Fibroblast of lung (primary cell): ENCODE data around the gene HMGCS2. TPM values are rescaled to one million over a fixed set of nuclear protein-coding genes. Genes with fewer than 3 reads are reported as not detected.
A peak's percentile ranks its signal among the peaks of the same experiment; 100 is the strongest.

Experiments used
- DNase-seq, 2 donors: peaks; one replicate each; pipeline versions ENCODE4 v3.0.0 to v3.0.0-alpha.2; 2010; ENCODE audit warnings: low read depth in 2 of 2
- H2AFZ ChIP-seq: 2 replicates; pipeline ENCODE4 v1.5.1; 2012; ENCODE audit warnings: low read length, control low read depth, inconsistent platforms
- H3K27ac ChIP-seq: 2 replicates; pipeline ENCODE4 v1.5.1; 2011; ENCODE audit warnings: low read length, control low read depth; ENCODE audit not compliant: insufficient read depth
- H3K27me3 ChIP-seq: 2 replicates; pipeline ENCODE4 v1.5.1; 2011; ENCODE audit warnings: mild to moderate bottlenecking, low read length; ENCODE audit not compliant: control insufficient read depth, insufficient read depth
- H3K36me3 ChIP-seq: 2 replicates; pipeline ENCODE4 v1.5.1; 2011; ENCODE audit warnings: low read length; ENCODE audit not compliant: control insufficient read depth, insufficient read depth
- H3K4me1 ChIP-seq: 2 replicates; pipeline ENCODE4 v1.5.1; 2011; ENCODE audit warnings: low read length; ENCODE audit not compliant: control insufficient read depth, insufficient read depth; ENCODE audit errors: extremely low read depth
- H3K4me2 ChIP-seq: 2 replicates; pipeline ENCODE4 v1.5.1; 2011; ENCODE audit warnings: low read length, control low read depth; ENCODE audit not compliant: insufficient read depth; ENCODE audit errors: extremely low read depth
- H3K4me3 ChIP-seq, 4 experiments: fragments of 200-600 bp in 1 of 4; sonication (generic) in 1 of 4; replicated peaks in 1 of 4; 2 replicates each; pipeline ENCODE4 v1.5.1; 2011 to 2016; ENCODE audit warnings: low read length in 4 of 4, low read depth in 3 of 4, mild to moderate bottlenecking in 3 of 4, control low read depth in 2 of 4, inconsistent platforms in 1 of 4, mixed read lengths in 1 of 4; ENCODE audit not compliant: insufficient read depth in 1 of 4; ENCODE audit errors: control extremely low read depth in 1 of 4
- H3K79me2 ChIP-seq: 2 replicates; pipeline ENCODE4 v1.5.1; 2012; ENCODE audit warnings: mild to moderate bottlenecking, low read length, inconsistent platforms; ENCODE audit not compliant: control insufficient read depth, insufficient read depth
- H3K9ac ChIP-seq: 2 replicates; pipeline ENCODE4 v1.5.1; 2011; ENCODE audit warnings: mild to moderate bottlenecking, low read length, control low read depth; ENCODE audit not compliant: insufficient read depth
- H3K9me3 ChIP-seq: 2 replicates; pipeline ENCODE4 v1.5.1; 2012; ENCODE audit warnings: low read depth, low read length; ENCODE audit not compliant: control insufficient read depth, insufficient read depth
- H4K20me1 ChIP-seq: 2 replicates; pipeline ENCODE4 v1.5.1; 2011; ENCODE audit warnings: low read length; ENCODE audit not compliant: control insufficient read depth, insufficient read depth; ENCODE audit errors: extremely low read depth
- EZH2 ChIP-seq: IDR thresholded peaks from 2 replicates; pipeline ENCODE4 v1.5.1; 2012; ENCODE audit warnings: low read length, control low read depth, mild to moderate bottlenecking; ENCODE audit errors: missing control alignments
- polyA plus RNA-seq, 2 donors: library from polyadenylated mRNA; depleted of rRNA in 1 of 2; stranded (reverse) in 1 of 2; unstranded in 1 of 2; fragments of >200 nt; gene quantifications; 2 replicates each; pipeline ENCODE4 v1.2.1, GENCODE V29; 2011 to 2012; ENCODE audit warnings: missing spikeins in 1 of 2
- total RNA-seq: library from RNA; depleted of rRNA; stranded (reverse); fragments of >200 nt; gene quantifications from 2 replicates; pipeline ENCODE4 v1.2.1, GENCODE V29; 2014
- TF ChIP-seq, protein P1 (sequence below), 2 donors: IDR thresholded peaks in 1 of 2; conservative IDR thresholded peaks in 1 of 2; 1 replicate in 1 of 2; 2 replicates in 1 of 2; pipeline ENCODE4 v1.5.1; 2011 to 2012; ENCODE audit warnings: low read length in 2 of 2, control low read depth in 1 of 2, inconsistent platforms in 1 of 2, low read depth in 1 of 2, mild to moderate bottlenecking in 1 of 2

Gene HMGCS2
- total and polyA plus RNA-seq, 2 donors (not counting 1 experiment from before 2014, with no cell fraction given), result not detected

DNA sequence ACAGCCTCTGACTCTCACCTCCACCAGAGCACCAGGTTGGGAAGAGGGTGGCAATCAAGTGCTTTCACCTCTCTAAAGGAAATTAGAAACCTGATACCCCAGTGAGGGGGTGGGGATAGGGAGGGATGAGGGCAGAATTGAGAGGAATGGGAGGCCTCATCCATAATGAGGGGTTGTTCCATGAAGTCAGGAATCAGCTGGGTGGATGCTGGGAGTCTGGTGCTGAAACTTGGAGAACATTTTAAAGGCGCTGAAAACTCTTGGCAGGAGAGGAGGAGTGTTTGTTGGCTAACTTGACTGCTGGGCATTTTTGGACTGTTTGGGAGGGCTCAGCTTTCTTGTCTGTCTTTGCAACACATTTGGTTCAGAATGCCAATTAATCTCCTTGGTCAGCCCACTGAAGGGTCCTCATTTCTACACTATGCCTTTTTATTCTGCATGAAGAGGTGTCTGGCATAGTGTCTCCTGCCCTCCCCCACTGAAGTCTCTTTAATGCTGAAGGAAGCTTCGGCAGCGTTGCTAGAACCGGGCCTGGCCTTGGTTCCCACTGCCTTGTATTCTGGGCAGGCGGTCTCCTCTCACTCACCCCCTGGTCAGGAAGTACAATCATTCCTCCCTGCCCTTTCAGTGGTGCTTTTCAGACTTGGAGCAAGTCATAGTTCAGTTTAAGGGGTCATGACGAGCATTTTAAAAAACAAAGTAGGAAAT lies 54.8 kb downstream of the HMGCS2 start:
- Histone ChIP-seq H4K20me1 (no peaks in the 10 kb centered on the region), H3K79me2 (peaks cover 8% of the 10 kb centered on the region), H3K4me1 (no peaks in the 10 kb centered on the region), H3K27ac (no peak overlapping the region), H3K9me3 (no peaks in the 10 kb centered on the region), H3K4me3 (peak overlapping the region in 2 of 4 experiments; percentile 76 to 95), H3K9ac (no peak overlapping the region), H3K4me2 (peak overlapping the region; percentile 60), H2AFZ (no peak overlapping the region), H3K27me3 (peaks cover 4% of the 10 kb centered on the region), H3K36me3 (no peaks in the 10 kb centered on the region)
- peak; percentile 30 to 44 for DNase-seq
- no peak for TF ChIP-seq EZH2
- TF ChIP-seq, protein P1, sequence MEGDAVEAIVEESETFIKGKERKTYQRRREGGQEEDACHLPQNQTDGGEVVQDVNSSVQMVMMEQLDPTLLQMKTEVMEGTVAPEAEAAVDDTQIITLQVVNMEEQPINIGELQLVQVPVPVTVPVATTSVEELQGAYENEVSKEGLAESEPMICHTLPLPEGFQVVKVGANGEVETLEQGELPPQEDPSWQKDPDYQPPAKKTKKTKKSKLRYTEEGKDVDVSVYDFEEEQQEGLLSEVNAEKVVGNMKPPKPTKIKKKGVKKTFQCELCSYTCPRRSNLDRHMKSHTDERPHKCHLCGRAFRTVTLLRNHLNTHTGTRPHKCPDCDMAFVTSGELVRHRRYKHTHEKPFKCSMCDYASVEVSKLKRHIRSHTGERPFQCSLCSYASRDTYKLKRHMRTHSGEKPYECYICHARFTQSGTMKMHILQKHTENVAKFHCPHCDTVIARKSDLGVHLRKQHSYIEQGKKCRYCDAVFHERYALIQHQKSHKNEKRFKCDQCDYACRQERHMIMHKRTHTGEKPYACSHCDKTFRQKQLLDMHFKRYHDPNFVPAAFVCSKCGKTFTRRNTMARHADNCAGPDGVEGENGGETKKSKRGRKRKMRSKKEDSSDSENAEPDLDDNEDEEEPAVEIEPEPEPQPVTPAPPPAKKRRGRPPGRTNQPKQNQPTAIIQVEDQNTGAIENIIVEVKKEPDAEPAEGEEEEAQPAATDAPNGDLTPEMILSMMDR (conservative IDR thresholded peaks at IDR 0.05 in 1 of 2, IDR thresholded peaks at IDR 0.05 in 1 of 2; ENCODE audit: low read depth in 1 of 2, low read length in 2 of 2), result no peak

DNA sequence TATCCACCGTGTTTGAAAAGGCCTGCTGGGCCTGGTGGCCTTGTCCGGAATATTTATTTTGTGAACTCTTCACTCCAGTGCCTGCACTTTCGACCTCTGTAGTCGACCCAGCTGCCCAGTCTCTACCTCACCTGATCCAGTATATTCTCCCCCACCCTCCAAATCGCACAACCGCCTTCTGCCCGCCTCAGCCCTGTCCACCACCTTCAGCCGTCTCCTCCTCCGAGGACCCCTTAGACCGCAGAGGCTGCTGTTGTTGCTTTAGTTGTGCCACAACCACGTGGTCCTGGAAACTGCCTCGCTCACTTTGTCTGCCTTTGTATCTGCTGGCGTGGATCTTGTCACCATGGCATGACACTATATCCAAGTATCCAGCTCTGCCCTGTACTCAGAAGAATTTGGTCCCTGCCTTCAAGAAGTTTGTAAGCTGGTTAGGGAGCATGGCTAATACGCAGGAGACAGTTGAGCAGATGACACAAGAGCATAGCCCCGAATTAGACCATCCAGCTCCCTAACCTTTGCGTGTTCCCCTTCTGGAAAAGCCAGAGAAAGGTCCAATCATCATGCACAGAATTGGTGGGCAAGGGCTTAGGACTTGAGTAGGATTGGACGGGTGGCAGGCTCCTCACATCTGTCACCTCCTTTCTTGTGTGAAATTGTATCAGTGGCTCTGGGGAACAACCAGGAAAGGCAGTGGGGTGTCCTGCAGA lies 55.5 kb downstream of the HMGCS2 start:
- DNase-seq, result peak; percentile 42 to 54
- Histone ChIP-seq H3K27ac (peak overlapping the region; percentile 35), H3K9me3 (no peaks in the 10 kb centered on the region), H4K20me1 (no peaks in the 10 kb centered on the region), H3K4me2 (peak overlapping the region; percentile 60), H3K9ac (no peak overlapping the region), H3K27me3 (peaks cover 9% of the 10 kb centered on the region), H3K4me1 (no peaks in the 10 kb centered on the region), H3K4me3 (peak overlapping the region; percentile 52 to 95 (median 70)), H3K36me3 (no peaks in the 10 kb centered on the region), H2AFZ (no peak overlapping the region), H3K79me2 (peaks cover 8% of the 10 kb centered on the region)
- TF ChIP-seq, protein P1 (conservative IDR thresholded peaks at IDR 0.05 in 1 of 2, IDR thresholded peaks at IDR 0.05 in 1 of 2; ENCODE audit: low read depth in 1 of 2, low read length in 2 of 2), result no peak
- no peak for TF ChIP-seq EZH2

DNA sequence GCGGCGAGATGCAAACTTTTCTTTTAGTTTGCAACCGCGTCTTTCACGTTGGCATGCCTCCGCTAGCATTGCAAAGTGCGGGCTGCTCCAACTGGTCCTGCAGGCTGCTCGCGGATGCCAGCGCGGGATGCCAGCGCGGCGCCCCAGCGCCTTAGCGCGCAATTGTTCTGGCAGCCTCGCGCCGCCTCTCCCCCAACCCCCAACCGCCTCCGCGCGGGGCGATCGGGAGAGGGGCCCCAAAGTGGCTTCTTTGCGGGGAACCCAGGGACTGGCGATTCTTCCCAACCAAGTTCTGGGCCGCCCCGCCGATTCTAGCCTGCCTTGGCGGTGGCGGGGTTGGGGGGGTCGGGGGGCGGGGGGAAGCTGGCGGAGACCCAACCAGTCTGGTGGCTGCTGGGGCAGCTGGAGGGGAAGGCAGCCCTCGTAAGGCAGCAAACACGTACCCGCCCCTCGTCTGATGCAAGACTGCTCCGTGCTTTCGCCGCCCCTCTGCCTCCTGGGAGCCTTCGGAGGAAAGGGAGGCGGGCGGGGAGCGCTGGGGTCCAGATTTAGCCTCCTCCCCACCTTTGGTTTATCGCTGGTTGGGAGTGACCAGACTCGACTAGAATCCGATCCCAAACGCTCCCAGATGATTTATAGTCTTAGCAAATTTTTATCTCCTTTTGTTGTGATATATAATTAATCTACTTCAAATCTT lies 56.2 kb downstream of the HMGCS2 start:
- no peaks in the 10 kb centered on the region for H4K20me1 ChIP-seq
- no peaks in the 10 kb centered on the region for H3K36me3 ChIP-seq
- no peaks in the 10 kb centered on the region for H3K4me1 ChIP-seq
- no peaks in the 10 kb centered on the region for H3K9me3 ChIP-seq
- TF ChIP-seq EZH2, result no peak
- TF ChIP-seq, protein P1 (conservative IDR thresholded peaks at IDR 0.05 in 1 of 2, IDR thresholded peaks at IDR 0.05 in 1 of 2; ENCODE audit: low read depth in 1 of 2, low read length in 2 of 2), result no peak
- peak overlapping the region; percentile 60 for H3K9ac ChIP-seq
- peak overlapping the region; percentile 65 to 95 (median 83) for H3K4me3 ChIP-seq
- peaks cover 9% of the 10 kb centered on the region for H3K27me3 ChIP-seq
- peak overlapping the region; percentile 52 for H2AFZ ChIP-seq
- H3K4me2 ChIP-seq, result peak overlapping the region; percentile 69
- peaks cover 8% of the 10 kb centered on the region for H3K79me2 ChIP-seq
- DNase-seq, result peak; percentile 88 to 94
- H3K27ac ChIP-seq, result peak overlapping the region; percentile 35
